Fibroblast of lung (primary cell): ENCODE measurements around the gene RFPL1.
"Not testable (repeated sequence)": the region's sequence is repeated elsewhere in the genome, so short reads cannot be mapped to it uniquely, and the experiment has no call there.

Experiments used
- EZH2 ChIP-seq: IDR thresholded peaks from 2 replicates; pipeline ENCODE4 v1.5.1; 2012; ENCODE audit warnings: low read length, control low read depth, mild to moderate bottlenecking; ENCODE audit errors: missing control alignments
- TF ChIP-seq, protein P1 (sequence below), 2 donors: IDR thresholded peaks in 1 of 2; conservative IDR thresholded peaks in 1 of 2; 1 replicate in 1 of 2; 2 replicates in 1 of 2; pipeline ENCODE4 v1.5.1; 2011 to 2012; ENCODE audit warnings: low read length in 2 of 2, control low read depth in 1 of 2, inconsistent platforms in 1 of 2, low read depth in 1 of 2, mild to moderate bottlenecking in 1 of 2

DNA sequence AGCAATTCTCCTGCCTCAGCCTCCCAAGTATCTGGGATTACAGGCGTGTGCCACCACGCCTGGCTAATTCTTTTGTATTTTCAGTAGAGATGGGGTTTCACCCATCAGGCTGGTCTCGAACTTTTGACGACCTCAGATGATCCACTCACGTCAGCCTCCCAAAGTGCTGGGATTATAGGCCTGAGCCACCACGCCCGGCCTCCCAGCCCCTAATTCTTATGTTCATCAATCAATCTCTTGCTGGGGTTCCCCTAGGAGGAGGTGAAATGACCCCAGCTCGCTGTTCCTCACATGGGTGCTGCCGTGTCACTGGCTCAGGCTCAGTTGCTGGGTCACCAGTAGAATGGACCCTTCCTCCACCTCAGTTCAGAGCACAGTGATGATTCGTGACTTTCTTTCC, at the start of gene RFPL1:
- TF ChIP-seq EZH2: not testable (repeated sequence)
- TF ChIP-seq, protein P1, sequence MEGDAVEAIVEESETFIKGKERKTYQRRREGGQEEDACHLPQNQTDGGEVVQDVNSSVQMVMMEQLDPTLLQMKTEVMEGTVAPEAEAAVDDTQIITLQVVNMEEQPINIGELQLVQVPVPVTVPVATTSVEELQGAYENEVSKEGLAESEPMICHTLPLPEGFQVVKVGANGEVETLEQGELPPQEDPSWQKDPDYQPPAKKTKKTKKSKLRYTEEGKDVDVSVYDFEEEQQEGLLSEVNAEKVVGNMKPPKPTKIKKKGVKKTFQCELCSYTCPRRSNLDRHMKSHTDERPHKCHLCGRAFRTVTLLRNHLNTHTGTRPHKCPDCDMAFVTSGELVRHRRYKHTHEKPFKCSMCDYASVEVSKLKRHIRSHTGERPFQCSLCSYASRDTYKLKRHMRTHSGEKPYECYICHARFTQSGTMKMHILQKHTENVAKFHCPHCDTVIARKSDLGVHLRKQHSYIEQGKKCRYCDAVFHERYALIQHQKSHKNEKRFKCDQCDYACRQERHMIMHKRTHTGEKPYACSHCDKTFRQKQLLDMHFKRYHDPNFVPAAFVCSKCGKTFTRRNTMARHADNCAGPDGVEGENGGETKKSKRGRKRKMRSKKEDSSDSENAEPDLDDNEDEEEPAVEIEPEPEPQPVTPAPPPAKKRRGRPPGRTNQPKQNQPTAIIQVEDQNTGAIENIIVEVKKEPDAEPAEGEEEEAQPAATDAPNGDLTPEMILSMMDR (conservative IDR thresholded peaks at IDR 0.05 in 1 of 2, IDR thresholded peaks at IDR 0.05 in 1 of 2; ENCODE audit: low read depth in 1 of 2, low read length in 2 of 2): not testable (repeated sequence)
